ENCODE data around the gene CDC123.

GRCh38 chr10:12160664-12161063 is 35.3 kb upstream of the CDC123 start:
- TF ChIP-seq EZH2 (IDR thresholded peaks at IDR 0.05; ENCODE audit: low read length, unreplicated experiment): no peak
- TF ChIP-seq, protein P1, sequence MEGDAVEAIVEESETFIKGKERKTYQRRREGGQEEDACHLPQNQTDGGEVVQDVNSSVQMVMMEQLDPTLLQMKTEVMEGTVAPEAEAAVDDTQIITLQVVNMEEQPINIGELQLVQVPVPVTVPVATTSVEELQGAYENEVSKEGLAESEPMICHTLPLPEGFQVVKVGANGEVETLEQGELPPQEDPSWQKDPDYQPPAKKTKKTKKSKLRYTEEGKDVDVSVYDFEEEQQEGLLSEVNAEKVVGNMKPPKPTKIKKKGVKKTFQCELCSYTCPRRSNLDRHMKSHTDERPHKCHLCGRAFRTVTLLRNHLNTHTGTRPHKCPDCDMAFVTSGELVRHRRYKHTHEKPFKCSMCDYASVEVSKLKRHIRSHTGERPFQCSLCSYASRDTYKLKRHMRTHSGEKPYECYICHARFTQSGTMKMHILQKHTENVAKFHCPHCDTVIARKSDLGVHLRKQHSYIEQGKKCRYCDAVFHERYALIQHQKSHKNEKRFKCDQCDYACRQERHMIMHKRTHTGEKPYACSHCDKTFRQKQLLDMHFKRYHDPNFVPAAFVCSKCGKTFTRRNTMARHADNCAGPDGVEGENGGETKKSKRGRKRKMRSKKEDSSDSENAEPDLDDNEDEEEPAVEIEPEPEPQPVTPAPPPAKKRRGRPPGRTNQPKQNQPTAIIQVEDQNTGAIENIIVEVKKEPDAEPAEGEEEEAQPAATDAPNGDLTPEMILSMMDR (conservative IDR thresholded peaks at IDR 0.05; ENCODE audit: low read depth, low read length): no peak
